Breast epithelium (tissue), 3 donors: ENCODE measurements around the gene CTDSP1.

Experiments used
- POLR2AphosphoS5 ChIP-seq, 3 donors: sonication (generic); formaldehyde crosslinking; IDR thresholded peaks; one replicate each; pipeline ENCODE4 v1.6.1; 2017; ENCODE audit warnings: antibody characterized with exemption in 3 of 3
- TF ChIP-seq, protein P1 (sequence below), 3 donors: fragments of 450-650 bp; IDR thresholded peaks; one replicate each; pipeline ENCODE4 v1.5.1; 2016 to 2017; ENCODE audit warnings: antibody characterized with exemption in 3 of 3, mild to moderate bottlenecking in 3 of 3, moderate library complexity in 3 of 3

DNA sequence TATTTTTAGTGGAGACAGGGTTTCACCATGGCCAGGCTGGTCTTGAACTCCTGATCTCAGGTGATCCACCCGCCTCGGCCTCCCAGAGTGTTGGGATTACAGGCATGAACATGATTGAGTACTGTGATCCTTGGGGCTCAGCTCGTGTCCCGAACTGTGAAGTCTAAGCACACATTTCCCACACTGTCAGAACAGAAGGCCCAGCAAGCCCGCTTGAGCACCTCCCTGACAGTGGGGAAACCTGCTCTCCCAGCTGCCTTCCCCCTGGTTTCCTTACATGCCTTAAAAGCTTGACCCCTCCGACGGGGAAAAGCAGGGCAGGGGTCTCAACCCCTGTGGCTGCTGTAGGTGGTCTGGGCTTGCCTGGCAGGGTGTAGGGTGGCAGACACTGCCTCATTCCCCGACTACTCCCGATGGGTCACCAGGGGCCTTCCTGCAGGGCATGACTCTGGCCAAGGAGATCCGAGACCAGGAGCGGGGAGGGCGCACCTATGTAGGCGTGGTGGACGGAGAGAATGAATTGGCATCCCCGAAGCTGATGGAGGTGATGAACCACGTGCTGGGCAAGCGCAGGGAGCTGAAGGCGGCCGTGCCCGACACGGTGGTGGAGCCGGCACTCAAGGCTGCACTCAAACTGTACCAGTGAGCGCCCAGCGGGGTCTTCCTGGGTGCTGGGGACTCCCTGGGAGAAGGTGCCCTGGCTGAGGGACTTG is 29.3 kb downstream of the CTDSP1 start:
- TF ChIP-seq, protein P1, sequence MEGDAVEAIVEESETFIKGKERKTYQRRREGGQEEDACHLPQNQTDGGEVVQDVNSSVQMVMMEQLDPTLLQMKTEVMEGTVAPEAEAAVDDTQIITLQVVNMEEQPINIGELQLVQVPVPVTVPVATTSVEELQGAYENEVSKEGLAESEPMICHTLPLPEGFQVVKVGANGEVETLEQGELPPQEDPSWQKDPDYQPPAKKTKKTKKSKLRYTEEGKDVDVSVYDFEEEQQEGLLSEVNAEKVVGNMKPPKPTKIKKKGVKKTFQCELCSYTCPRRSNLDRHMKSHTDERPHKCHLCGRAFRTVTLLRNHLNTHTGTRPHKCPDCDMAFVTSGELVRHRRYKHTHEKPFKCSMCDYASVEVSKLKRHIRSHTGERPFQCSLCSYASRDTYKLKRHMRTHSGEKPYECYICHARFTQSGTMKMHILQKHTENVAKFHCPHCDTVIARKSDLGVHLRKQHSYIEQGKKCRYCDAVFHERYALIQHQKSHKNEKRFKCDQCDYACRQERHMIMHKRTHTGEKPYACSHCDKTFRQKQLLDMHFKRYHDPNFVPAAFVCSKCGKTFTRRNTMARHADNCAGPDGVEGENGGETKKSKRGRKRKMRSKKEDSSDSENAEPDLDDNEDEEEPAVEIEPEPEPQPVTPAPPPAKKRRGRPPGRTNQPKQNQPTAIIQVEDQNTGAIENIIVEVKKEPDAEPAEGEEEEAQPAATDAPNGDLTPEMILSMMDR (IDR thresholded peaks at IDR 0.05) = no peak
- TF ChIP-seq POLR2AphosphoS5 (IDR thresholded peaks at IDR 0.05) = no peak
